Liver (tissue), 3 donors: Measurements from ENCODE around the gene KRT23.

Experiments
- CTCF ChIP-seq: fragments of 150-350 bp; IDR thresholded peaks from 2 replicates; pipeline ENCODE4 v1.5.1; 2017; ENCODE audit warnings: improper control_type of control experiment, low read depth, low read length; ENCODE audit not compliant: missing input control
- EGR1 ChIP-seq, 2 donors: IDR thresholded peaks; 2 replicates each; pipeline ENCODE4 v1.6.1; 2016 to 2018; ENCODE audit warnings: antibody characterized with exemption in 2 of 2, low read depth in 2 of 2
- GABPA ChIP-seq, 2 donors: IDR thresholded peaks in 1 of 2; conservative IDR thresholded peaks in 1 of 2; 2 replicates each; pipeline ENCODE4 v1.6.1; 2016; ENCODE audit warnings: antibody characterized with exemption in 2 of 2, mild to moderate bottlenecking in 1 of 2, moderate library complexity in 1 of 2
- MAX ChIP-seq: IDR thresholded peaks from 2 replicates; pipeline ENCODE4 v1.6.1; 2016; ENCODE audit warnings: antibody characterized with exemption
- RAD21 ChIP-seq, 2 donors: IDR thresholded peaks; 2 replicates each; pipeline ENCODE4 v1.6.1; 2016; ENCODE audit warnings: antibody characterized with exemption in 2 of 2, mild to moderate bottlenecking in 2 of 2
- REST ChIP-seq: IDR thresholded peaks from 2 replicates; pipeline ENCODE4 v1.6.1; 2016; ENCODE audit warnings: antibody characterized with exemption, mild to moderate bottlenecking
- SP1 ChIP-seq: IDR thresholded peaks from 2 replicates; pipeline ENCODE4 v1.6.1; 2018; ENCODE audit warnings: antibody characterized with exemption, mild to moderate bottlenecking
- ZBTB33 ChIP-seq: IDR thresholded peaks from 2 replicates; pipeline ENCODE4 v1.6.1; 2016; ENCODE audit warnings: antibody characterized with exemption
- donor health status: healthy.
- donor health status: healthy.

- TF ChIP-seq CTCF (no peak), ZBTB33 (no peak), RAD21 (IDR thresholded peaks at IDR 0.05) (no peak), GABPA (IDR thresholded peaks at IDR 0.05 in 1 of 2, conservative IDR thresholded peaks at IDR 0.05 in 1 of 2) (no peak), REST (no peak), MAX (no peak), SP1 (no peak), EGR1 (IDR thresholded peaks at IDR 0.05; ENCODE audit: low read depth in 2 of 2) (no peak)
Measured at GRCh38 chr17:40960144-40960543, 22.7 kb upstream of the KRT23 start.
